ENCODE data around the gene CRACR2B.

Gene CRACR2B

DNA sequence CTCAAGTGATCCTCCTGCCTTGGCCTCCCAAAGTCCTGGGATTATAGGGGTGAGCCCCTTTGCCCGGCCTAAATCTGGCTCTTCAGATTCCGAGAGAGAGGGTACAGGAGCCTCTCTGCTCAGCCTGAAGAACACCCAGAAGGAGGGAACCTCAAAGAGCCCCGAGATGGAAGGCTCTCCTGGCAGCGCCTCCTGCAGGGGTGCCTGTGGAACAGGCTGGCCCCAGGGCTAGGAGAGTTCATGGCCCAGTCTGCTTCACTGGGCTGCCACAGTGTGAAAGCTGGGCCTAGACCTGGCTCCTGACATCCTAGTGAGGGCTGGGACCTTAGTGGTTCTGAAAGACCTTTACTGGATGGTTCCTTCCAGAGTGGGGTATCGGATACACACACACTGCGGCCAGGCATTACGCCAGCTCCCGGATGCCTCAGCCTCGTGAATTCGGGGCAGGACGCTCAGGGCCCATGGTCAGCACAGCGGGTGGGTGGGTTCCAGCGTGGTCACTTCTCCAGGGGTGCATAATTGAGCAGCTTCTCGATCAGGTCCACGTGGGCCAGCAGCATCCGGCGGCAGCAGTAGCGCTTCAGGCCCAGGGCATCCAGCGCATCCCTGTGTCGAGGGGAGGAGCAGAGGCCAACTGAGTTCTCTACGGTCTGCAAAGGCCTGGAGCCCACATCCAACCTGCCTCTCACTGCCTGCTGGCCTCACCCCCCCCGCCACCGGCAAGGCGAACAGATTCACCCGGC, 12.3 kb downstream of the CRACR2B start:
- DNase-seq (ENCODE audit: low read depth): no peak

DNA sequence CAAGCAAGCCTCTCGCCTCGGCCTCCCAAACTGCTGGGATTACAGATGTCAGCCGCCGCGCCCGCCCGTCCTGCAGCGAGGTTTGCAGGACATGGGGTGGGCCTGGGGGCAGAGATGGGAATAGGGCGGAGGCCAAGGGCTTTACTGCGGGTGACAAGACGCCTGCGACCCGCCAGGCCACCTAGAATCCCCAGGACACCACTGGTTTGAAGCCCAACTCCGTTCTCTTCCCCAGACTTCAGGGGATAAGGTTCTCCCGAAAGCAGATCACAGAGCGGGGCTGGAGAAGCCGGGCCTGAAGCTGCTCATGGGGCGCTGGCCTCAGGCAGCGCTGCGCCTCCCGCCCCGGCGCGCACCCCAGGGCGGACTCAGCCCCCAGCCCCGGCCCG, 14.3 kb downstream of the CRACR2B start:
- DNase-seq (ENCODE audit: low read depth): no peak

DNA sequence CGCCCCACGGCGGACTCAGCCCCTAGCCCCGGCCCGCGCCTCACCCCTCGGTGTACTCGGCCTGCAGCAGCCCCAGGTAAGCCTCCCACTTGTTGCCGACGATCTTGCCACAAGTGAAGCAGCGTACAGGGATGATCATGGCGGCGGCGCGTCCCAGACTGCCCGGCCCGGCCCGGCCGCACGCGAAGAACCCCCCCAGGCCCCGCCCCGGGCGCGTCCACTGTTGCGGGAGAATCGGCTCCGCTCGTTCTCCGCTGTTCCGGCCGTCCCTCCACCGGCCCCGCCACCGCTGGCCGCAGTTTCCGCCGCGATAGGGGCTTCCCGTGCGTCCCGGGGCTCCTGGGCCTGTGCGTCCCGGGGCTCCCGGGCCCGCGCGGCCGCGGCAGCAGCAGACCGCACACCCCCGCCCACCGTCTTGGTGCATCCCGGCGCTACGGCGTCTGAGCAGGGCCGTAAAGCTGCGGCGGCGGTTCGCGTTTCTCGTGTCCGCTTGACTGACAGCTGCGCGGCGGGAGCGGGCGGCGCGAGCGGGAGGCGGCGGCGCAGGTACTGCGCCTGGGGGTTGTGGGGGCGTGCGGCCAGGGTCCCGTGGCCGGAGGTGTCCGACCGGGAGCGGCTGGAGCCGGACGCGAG, 14.8 kb downstream of the CRACR2B start, which contains the start of the genes POLR2L and TSPAN4:
Gene POLR2L (minus strand): TSS at position 160 of the 633 bp plus-strand sequence. CDS start 21 bp downstream, at position 139.
Gene TSPAN4 (plus strand): TSS at position 483 of the 633 bp plus-strand sequence. CDS start 7,453 bp downstream, outside the sequence.
- DNase-seq (ENCODE audit: low read depth): peak; percentile 84

DNA sequence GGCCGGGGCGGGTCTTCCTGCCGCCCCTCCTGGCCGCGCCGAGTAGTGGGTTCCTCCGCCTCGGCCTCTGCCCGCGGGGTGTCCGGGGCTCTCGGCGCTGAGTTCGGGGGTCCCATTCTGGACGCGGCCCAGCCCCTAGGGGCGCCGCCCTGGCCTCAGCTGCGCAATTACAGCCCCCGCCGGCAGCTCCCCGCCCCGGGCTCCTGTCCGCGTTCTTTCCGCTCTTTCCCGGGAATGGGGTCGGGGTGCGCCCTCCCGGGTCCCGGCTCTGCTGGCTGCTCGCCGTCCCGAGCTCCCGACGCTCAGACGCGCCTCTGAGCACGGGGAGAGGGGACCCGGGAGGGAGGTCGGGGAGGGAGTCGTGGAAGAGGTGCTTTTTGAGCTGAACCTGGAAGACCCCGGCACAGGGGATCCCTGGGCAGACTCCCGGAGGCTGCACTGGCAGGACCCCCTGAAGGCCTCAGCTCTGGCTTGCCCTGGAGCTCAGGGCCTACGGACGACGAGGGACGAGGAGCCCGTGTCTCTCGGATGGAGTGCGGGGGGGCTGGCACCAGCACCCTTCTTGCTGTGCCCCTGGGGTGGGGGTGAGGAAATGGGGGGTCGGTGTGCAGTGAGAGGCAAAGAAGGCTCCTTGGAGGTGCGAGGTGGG, 15.5 kb downstream of the CRACR2B start:
- DNase-seq (ENCODE audit: low read depth): no peak

DNA sequence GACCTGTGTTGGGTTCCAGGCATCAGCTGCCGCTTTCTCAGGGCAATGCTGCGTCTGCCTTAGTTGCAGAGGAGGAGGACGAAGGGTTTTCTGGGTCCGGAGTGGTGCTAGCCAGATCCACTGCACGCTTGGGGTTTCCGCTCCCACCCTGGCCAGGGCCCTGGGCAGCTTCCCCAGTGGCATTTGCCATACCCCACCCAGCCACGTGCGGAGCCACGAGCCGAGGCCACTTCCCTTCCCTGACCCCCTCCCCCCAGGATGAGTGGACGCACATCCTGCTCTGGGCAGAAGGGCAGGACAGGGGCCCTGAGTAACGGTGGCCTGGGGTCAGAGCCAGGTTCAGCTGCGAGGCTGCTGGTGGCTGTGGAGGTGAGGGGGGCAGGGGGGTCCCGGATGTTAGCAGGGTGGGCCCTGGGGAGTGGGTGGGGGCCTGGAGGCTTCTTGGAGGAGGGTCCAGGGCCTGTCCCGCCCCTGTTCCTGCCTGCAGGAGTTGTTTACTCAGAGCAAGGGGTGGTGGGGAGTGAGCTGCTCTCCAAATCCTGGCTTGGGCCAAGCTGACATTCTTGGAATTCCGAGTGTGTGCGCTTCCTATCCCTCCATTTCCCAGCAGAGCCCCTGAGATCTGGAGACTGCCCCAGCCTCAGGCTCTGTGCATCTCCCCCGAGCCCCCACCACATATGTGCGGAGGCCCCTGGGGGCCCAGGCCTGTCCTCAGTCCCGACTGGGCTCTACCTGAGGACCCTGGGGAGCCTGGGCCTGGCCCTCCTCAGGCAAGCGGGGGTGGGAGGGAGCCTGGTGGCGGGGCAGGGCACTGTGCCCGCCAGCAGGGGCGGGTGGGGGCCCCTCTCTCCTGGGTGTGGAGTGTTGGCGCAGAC, 16.3 kb downstream of the CRACR2B start:
- DNase-seq (ENCODE audit: low read depth): no peak

DNA sequence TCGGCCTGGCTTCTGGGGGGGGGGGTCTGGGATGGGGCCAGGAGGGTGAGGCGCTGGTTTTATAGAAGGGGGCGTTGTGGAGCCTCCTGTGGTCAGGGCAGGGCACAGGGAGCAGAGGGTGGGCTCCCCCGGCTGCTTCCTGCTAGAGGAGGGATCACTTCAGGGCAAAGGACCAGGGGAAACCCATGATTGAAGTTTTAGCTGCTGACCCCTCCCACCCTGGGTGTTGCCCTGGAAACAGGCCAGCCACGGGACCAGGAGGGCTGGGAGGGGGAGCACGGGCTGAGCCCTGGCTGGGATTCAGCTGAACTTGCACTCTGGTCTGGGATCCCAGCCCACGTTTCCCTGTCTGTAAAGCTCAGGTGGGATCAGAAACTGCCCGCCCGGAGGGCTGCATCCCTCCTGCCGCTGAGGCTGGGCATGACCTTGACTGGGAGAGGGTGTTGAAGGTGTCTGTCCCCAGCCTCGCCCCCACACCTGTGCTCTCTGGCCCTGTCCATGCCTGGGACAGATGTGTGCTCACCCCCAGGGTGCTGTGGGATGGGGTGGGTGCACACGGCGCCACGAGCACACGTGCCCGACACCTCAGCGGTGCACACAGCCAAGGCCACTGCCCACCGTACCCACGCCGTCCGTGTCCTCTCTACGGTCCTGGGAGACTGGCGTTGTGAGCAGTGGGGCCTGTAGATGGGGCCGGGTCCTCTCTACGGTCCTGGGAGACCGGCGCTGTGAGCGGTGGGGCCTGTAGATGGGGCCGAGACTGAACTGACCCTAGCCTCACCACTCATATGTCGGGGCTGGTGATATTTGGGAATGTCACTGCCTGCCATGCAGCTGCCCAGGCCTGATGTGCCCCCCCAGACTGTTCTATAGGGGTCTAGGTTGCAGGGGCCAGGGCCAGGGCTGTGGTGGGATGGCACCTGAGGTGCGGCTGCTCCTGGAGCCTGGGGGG, 17.2 kb downstream of the CRACR2B start:
- no peak for DNase-seq (ENCODE audit: low read depth)

DNA sequence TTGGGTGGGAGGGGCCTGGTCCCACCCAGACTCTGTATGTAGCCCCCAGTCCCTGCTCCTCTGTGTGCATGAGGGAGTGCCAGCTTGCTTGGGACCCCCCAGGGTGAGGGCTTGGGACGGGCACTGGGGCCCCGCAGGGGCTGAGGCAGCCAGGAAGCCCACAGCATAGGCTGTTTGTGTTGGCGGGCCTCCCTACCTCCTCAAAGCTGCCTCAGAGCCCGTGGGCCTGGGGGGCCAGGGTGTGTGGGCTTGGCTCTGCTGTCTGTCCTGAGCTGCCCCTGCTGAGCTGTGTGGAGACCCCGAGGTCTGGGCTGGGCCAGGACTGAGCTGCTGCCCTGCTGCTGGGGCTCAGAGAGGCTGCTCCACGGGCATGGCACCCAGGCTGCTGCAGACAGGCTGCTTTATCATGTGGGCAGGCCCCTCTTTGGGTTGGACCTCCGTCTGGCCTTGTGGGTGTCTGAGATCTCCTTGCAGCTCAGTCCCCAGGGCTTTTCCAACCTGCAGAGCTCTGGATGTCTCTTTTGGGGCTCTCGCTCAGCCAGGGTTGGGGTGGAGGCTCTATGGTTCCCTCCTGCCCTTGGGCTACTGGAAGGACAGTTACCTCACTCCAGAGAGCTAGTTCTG, 18.3 kb downstream of the CRACR2B start:
- no peak for DNase-seq (ENCODE audit: low read depth)

DNA sequence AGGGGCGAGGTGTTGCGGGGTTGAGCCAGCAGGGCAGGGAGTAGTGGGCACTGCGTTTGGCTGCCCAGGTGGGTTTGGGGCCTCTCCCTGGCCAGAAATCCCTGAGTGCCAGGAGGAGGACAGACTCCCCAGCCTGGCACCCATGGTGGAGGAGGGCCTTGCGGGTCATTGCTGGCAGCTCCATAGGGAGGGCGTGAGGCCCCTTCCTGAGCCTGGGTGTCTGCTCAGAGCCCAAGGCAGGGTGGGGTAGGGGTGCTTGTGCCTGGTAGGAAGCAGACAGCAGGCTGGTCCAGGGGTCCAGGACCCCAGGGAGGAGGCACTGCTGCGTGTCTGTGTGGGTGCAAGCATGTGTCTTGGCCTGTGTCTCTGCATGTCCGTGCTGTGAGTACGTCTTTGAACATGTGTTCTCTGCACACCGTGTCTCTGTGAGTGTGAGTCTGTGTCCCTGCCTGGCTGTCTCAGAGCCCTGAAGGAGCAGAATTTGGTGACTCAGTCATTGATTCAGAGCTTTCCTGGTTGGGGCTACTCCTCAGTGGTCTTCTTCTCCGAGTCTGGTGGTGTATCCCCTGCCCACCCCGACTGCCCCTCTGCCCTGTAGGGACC, 18.9 kb downstream of the CRACR2B start:
- DNase-seq (ENCODE audit: low read depth): no peak

DNA sequence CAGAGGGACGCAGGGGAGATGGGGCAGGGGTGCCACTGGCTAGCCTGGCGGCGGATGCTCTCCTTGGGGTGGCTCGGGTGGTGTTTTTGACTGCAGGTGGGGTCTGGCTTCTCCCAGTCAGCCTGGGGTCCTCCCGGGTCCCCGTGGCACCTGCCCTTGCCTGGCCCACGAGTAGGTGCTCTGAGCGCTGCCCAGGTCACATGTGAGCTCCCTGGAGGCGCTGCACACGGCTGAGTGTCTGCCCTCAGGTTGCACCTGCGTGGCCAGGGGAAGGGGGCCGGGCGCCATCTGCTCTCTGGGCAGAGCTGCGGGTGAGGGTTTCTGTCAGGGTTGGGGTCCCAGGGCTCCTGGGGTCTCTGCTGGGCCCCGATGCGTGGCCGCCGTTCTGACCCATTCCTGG, 20.2 kb downstream of the CRACR2B start:
- DNase-seq (ENCODE audit: low read depth): no peak

DNA sequence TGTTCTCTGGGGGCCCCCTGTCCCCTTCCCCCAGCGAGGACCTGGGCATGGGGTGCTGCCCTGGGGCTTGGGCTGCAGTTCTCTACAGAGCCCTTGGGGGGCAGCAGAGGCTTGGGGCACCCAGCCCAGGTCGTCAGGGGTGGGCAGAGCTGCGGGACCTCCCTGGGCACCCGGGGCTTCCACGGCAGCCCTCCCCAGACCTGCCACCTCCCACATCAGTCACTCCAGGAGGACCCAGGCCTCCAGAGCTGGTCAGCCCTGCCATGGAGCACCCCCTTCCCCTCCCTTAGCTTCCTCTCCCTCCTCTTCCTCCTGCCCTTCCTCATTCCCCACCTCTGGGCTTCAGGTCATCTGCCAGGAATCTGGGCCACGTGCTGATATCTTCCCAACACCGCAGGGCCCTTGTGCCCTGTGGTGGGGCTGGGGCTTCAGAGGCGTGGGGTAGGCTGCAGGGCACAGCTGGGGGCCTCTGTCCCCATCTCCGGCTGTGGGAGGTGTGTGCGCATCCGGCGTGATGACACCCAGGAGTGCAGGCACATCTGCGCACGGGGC, 20.7 kb downstream of the CRACR2B start:
- peak; percentile 54 for DNase-seq (ENCODE audit: low read depth)

DNA sequence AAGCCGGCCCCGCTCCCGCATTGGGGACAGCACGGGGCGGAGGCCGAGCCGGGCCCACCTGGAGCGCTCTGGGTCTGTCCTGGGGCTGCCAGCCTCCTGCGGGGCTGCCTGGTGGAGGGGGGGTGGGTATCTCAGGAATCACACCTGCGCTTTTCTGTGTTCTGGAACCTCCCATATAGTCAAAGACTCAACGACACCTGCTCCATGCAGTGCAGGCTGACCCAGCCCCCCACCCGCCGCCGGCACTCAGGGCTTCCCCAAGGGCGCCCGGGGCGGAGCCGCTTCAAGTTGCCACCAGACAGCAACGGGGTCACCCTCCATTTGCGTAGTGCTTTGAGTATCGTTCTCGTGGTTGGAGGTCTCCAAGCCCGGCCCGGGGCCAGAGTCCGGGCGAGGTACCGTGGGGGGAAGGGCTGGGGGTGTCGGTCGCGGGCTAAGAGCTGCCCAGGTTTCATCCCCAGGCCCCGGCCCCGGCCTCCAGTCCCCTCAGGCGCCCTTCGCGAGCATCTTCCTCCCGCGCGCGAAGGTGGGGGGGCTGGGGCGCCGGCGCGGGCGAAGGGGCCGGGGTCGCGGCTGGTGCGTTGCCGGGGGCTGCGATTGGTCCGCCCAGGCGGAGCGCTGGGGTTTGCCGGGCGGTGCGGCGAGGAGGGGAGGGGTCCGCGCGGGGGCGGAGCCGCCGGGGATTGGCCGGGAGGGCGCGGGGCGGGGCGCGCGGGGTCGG, 21.5 kb downstream of the CRACR2B start:
- DNase-seq (ENCODE audit: low read depth): no peak

DNA sequence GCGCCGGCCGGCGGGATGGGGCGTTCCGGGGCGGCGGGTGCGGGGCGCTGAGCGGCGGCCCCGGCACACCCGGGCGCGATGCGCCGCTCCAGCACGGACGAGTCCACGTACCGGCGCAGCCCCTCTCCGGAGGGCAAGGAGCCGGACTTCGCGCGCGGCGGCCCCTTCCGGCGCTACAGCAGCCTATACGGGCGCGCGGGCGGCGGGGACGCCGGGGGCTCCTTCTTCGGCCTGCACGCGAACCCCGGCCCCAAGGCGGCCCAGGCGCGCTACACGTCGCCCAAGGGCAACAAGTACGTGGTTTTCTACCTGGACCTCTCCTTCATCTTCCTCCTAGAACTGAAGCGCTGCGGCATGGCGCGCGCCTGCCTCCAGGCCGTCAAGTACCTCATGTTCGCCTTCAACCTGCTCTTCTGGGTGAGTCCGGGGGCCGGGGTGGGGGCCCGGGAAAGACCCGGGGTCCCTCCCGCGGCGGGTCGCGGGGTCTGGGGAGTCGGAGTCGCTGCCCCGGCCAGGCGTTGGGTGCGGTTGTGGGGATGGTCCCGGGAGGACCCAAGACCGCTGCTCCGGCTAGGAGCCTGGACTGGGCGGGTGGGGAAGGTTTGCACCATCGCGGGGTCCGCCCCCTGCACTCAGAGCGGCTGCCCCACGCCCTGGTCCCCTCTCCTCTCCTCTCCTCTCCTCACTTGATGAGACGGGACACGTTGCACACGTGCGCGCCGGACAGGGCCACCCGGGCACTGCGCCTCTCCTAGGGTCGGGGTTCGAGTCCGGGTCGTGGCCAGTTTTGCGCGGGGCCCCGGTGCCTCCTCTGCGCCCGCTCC, 22.4 kb downstream of the CRACR2B start:
- no peak for DNase-seq (ENCODE audit: low read depth)

DNA sequence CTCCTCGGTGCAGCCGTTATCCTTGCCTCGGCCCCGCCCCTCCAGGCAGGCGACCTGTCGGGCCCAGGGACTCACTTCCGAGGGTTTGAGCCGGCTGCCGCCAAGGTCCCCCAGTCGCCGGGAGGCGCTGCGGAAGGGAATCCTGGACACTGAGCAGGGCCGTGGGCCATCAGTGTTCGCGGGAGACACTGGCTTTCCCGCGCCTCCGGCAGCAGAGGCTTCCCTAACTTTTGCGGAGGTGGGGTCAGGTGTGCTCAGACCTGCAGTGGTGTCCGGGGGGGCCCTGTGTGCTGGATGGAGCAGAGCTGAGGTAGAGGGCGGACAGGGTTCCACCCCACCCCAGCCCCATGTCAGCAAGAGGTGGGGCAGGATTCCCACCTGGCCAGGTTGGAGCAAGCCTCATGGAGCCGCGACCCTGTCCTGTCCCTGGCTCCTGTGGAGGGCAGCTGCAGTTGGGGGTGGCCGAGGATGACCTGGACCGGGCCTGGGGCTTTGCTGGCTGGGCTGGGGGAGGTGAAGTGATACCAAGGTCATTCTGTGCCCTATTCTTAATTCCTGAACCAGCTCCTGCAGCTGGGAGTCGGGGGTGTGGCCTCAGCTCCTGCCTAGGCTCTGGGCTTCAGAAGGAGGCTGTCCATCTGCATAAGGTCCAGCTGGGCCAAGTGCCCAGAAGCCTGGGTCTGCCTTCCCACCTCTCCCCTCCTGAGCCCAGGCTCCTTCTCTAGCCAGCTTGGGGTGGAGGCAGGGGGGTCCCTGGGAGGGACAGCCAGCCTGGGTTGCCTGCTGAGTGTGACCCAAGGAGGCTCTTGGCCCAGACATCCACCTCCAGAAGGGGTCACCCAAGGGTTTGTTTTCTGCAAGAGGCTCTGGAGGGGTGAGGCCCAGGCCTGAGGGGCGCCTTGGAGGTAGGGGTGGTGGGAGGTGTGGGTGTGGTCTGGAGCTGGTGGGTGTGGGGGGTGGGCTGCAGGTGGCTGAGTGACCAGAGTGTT, 23.4 kb downstream of the CRACR2B start:
- no peak for DNase-seq (ENCODE audit: low read depth)

DNA sequence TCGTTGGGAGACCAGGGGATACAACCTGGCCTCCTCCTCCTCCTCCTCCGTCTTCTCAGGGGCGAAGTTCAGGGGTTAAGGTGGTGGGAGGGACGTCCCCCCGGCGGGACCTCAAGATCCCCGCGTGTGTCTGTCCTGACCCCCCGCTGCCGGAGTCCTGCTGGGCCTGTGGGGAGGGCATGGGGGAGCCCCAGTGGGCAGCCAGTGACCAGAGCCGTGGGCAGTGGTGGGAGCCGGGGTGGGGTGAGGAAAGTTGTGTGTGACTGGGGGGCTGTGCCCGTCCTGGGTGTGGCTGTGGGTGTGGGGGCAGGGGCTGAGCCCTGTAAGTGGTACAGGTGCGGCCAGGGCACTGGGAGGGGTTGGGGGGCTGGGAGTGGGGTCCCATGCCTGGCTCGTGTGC, 25.0 kb downstream of the CRACR2B start:
- no peak for DNase-seq (ENCODE audit: low read depth)

DNA sequence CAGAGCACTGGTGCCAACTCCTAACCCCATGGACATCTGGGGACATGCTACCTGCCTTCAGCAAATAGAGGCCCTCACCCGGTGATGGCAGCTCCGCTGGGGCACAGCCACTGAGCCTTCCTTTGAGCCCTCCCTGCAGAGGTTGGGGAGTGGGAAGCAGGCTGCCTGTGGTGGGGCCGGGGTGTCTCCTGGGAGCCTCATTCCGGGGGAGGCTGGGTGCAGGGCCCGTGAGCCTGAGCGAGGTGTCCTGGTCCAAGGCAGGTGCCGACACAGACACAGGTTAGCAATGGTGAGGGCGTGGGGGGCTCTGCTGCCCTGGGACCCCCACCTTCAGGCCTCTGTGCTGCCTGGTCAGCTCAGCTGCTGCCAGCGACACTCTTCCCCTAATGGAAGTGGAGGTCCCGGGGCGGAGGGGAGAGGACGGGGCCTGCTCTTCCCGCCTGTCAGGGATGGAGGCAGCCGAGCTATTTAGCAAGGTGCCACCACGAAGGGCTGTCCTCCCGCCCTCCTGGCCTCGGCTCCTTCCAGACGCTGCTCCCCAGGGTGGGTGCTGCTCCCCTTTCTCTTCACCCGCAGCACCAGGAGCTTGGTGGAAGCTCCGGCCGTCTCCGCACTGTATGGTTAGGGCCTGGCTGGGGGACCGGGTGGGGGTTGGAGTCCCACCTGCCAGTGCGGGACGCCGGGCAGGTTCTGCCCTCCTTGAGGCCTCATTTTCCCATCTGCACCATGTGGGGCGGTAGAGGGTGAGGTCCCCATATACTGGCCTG, 26.1 kb downstream of the CRACR2B start:
- no peak for DNase-seq (ENCODE audit: low read depth)
